Measurements from ENCODE around the gene RASSF1. TPM values are rescaled to one million over a fixed set of nuclear protein-coding genes. Genes with fewer than 3 reads are reported as not detected.
A peak's percentile ranks its signal among the peaks of the same experiment; 100 is the strongest.

Gene RASSF1
- 13.7 and 13.8 TPM in 2 replicates for total RNA-seq (ENCODE audit: low replicate concordance)
- long read RNA-seq, transcript RASSF1-201 (5 exons, 1,757 nt), result major isoform, 26 of 28 reads
- long read RNA-seq, partial matches to known transcripts, result 1 of 28 reads
- long read RNA-seq, other reads (novel, unspliced or antisense), result 0 of 28 reads

DNA sequence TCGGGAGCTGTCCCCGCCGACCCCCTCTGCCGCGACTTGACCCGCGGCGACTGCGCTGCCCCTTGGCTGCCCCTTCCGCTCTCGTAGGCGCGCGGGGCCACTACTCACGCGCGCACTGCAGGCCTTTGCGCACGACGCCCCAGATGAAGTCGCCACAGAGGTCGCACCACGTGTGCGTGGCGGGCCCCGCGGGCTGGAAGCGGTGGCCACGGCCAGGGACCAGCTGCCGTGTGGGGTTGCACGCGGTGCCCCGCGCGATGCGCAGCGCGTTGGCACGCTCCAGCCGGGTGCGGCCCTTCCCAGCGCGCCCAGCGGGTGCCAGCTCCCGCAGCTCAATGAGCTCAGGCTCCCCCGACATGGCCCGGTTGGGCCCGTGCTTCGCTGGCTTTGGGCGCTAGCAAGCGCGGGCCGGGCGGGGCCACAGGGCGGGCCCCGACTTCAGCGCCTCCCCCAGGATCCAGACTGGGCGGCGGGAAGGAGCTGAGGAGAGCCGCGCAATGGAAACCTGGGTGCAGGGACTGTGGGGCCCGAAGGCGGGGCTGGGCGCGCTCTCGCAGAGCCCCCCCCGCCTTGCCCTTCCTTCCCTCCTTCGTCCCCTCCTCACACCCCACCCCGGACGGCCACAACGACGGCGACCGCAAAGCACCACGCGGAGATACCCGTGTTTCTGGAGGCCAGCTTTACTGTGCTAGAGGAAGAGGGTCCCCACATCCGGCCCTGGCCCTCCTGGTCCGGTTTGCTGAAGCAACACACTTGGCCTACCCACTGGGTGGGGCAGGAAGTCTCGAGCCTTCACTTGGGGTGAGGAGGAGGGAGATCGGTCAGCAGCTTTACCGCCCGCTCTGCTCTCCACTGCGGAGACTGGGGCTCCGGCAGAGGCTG, at the start of gene RASSF1:
RASSF1 (minus strand) TSS at position 389 of the 882 bp plus-strand sequence; CDS start at position 358, 31 bp downstream.
- DNase-seq (ENCODE audit: extremely low spot score, unreplicated experiment), result no peak
- H3K27me3 Mint-ChIP-seq, result peaks cover 61% of the 10 kb centered on the region
- peak within 1 kb of the TSS; percentile 36 for H3K4me3 Mint-ChIP-seq
- H3K27ac Mint-ChIP-seq, result no peak within 1 kb of the TSS
- peaks cover 25% of the 10 kb centered on the region for H3K4me1 Mint-ChIP-seq (ENCODE audit: unreplicated experiment)
- no peak for TF ChIP-seq CTCF (conservative IDR thresholded peaks at IDR 0.05)
- no peaks in the 10 kb centered on the region for H3K9me3 Mint-ChIP-seq
- peaks cover 4% of the 10 kb centered on the region for H3K36me3 Mint-ChIP-seq

DNA sequence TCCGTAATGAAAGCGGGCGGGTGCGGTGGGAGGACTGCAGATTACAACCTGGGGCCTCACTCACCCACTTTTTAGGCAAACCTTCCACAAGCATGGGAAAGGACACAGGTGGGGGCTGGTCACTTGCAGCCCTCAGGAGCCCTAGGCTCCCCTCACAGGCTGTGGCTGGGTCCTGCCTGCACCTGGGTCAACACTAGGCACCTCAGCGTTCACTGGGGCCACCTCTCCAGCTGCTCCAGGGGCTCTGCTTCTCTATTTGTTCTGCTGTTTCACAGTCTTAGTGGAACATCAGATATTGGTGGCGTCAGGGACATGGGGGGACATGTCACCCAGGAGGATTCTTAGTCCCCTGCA, 48.8 kb upstream of the RASSF1 start:
- Mint-ChIP-seq H3K4me3 (no peak overlapping the region), H3K36me3 (no peaks in the 10 kb centered on the region), H3K27ac (no peak overlapping the region), H3K4me1 (ENCODE audit: unreplicated experiment) (peaks cover 4% of the 10 kb centered on the region), H3K9me3 (no peaks in the 10 kb centered on the region), H3K27me3 (no peaks in the 10 kb centered on the region)
- DNase-seq (ENCODE audit: extremely low spot score, unreplicated experiment), result no peak
- no peak for TF ChIP-seq CTCF (conservative IDR thresholded peaks at IDR 0.05)

DNA sequence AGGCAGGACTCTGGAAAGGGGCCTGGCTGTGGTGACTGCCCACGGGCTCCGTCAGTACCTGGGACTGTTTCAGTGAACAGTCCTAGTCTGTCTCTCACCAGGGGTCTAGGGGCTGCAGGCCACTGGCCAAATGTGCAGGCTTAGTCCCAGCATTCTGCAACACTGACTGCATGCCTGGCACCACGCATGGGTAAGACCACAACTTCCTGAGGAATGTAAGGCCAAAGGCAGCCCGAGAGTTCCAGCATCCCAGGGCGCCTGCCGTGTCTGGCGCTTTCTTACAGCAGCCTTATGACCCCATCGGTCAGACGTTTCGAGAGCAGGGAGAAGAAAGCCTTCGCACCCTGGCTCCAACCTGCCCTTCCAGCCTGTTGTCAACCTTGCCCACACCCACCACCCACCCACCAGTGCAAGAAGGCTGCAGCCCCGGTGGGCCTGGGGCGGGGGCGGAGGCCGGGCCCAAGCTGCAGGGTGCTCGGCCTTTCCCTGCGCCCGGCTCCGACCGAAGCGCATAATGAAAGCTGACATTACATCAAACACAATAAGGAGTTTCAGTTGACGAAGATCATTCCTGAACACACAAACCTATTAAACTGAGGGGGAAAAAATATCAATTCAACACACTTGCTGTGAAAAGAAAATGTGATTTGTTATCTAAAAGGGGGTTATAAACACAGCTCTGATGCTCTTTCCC, 48.2 kb upstream of the RASSF1 start:
- H3K9me3 Mint-ChIP-seq, result no peaks in the 10 kb centered on the region

GRCh38 chr3:50388016-50388719, 47.5 kb upstream of the RASSF1 start:
- Mint-ChIP-seq H3K4me3 (no peak overlapping the region), H3K9me3 (no peaks in the 10 kb centered on the region), H3K27ac (no peak overlapping the region), H3K4me1 (ENCODE audit: unreplicated experiment) (peaks cover 7% of the 10 kb centered on the region), H3K36me3 (no peaks in the 10 kb centered on the region), H3K27me3 (no peaks in the 10 kb centered on the region)
- DNase-seq (ENCODE audit: extremely low spot score, unreplicated experiment), result no peak
- TF ChIP-seq CTCF (conservative IDR thresholded peaks at IDR 0.05), result peak; percentile 65

More for the DNA sequence above, 48.2 kb upstream of the RASSF1 start:
- no peaks in the 10 kb centered on the region for H3K36me3 Mint-ChIP-seq
- no peak for DNase-seq (ENCODE audit: extremely low spot score, unreplicated experiment)
- no peaks in the 10 kb centered on the region for H3K27me3 Mint-ChIP-seq
- peaks cover 7% of the 10 kb centered on the region for H3K4me1 Mint-ChIP-seq (ENCODE audit: unreplicated experiment)
- H3K27ac Mint-ChIP-seq, result no peak overlapping the region
- TF ChIP-seq CTCF (conservative IDR thresholded peaks at IDR 0.05), result no peak
- no peak overlapping the region for H3K4me3 Mint-ChIP-seq

GRCh38 chr3:50385754-50386153, 45.1 kb upstream of the RASSF1 start:
- H3K36me3 Mint-ChIP-seq, result no peaks in the 10 kb centered on the region
- no peak overlapping the region for H3K27ac Mint-ChIP-seq
- DNase-seq (ENCODE audit: extremely low spot score, unreplicated experiment), result no peak

More at GRCh38 chr3:50385754-50386153, 45.1 kb upstream of the RASSF1 start:
- peaks cover 21% of the 10 kb centered on the region for H3K4me1 Mint-ChIP-seq (ENCODE audit: unreplicated experiment)
- no peaks in the 10 kb centered on the region for H3K9me3 Mint-ChIP-seq
- TF ChIP-seq CTCF (conservative IDR thresholded peaks at IDR 0.05), result no peak
- H3K27me3 Mint-ChIP-seq, result no peaks in the 10 kb centered on the region
- no peak overlapping the region for H3K4me3 Mint-ChIP-seq
